BLaER1 treated with 17β-estradiol and CSF1 and Interleukin-3, amounts not matched to agents 10 nM and 100 nM (cell line): ENCODE measurements around the gene JADE2.

Experiments
- H3K27ac ChIP-seq, 11 experiments: shearing (Covaris generic); formaldehyde crosslinking; 2 replicates each; pipeline ENCODE4 v1.8.1; 2022
- H3K27me3 ChIP-seq, 11 experiments: shearing (Covaris generic); formaldehyde crosslinking; 2 replicates each; pipeline ENCODE4 v1.8.1; 2022
- H3K36me3 ChIP-seq, 11 experiments: shearing (Covaris generic); formaldehyde crosslinking; 2 replicates each; pipeline ENCODE4 v1.8.1; 2022
- H3K4me1 ChIP-seq, 10 experiments: shearing (Covaris generic); formaldehyde crosslinking; 2 replicates each; pipeline ENCODE4 v1.8.1; 2022
- H3K4me2 ChIP-seq, 11 experiments: shearing (Covaris generic); formaldehyde crosslinking; 2 replicates each; pipeline ENCODE4 v1.8.1; 2022
- H3K4me3 ChIP-seq, 10 experiments: shearing (Covaris generic); formaldehyde crosslinking; 2 replicates each; pipeline ENCODE4 v1.8.1; 2022
- H3K9ac ChIP-seq, 11 experiments: shearing (Covaris generic); formaldehyde crosslinking; 2 replicates each; pipeline ENCODE4 v1.8.1; 2022
- H3K9me3 ChIP-seq, 11 experiments: shearing (Covaris generic); formaldehyde crosslinking; replicated peaks in 1 of 11; 2 replicates each; pipeline ENCODE4 v1.8.1; 2022
- H4K20me1 ChIP-seq, 11 experiments: shearing (Covaris generic); formaldehyde crosslinking; 2 replicates each; pipeline ENCODE4 v1.8.1; 2022
- Cebpa-rat ChIP-seq, 11 experiments: shearing (Covaris generic); IDR thresholded peaks; 2 replicates each; pipeline ENCODE4 v1.8.1; 2022

JADE2 gene

GRCh38 chr5:134506054-134507039 is 19.1 kb upstream of the JADE2 start:
- no peak for TF ChIP-seq Cebpa-rat (IDR thresholded peaks at IDR 0.05)
- H3K4me2 ChIP-seq, result peak overlapping the region; percentile 38 to 94 (median 87); a peak in 21 of 22 replicates
- no peaks in the 10 kb centered on the region for H3K36me3 ChIP-seq
- peaks cover 52 to 75% (median 59%) of the 10 kb centered on the region in 10 experiments for H3K4me1 ChIP-seq
- peaks cover 0 to 4% (median 0%) of the 10 kb centered on the region in 11 experiments; a peak in 1 of 22 replicates for H3K27me3 ChIP-seq
- no peaks in the 10 kb centered on the region for H4K20me1 ChIP-seq
- no peak overlapping the region for H3K9ac ChIP-seq
- H3K9me3 ChIP-seq, result no peaks in the 10 kb centered on the region
- no peak overlapping the region for H3K4me3 ChIP-seq
- no peak overlapping the region for H3K27ac ChIP-seq

- no peak for TF ChIP-seq Cebpa-rat (IDR thresholded peaks at IDR 0.05)
- Histone ChIP-seq H3K27me3 (no peaks in the 10 kb centered on the region; a peak in 1 of 22 replicates), H3K4me2 (no peak overlapping the region), H3K4me3 (no peak overlapping the region), H3K9ac (no peak overlapping the region), H3K27ac (no peak overlapping the region), H3K9me3 (no peaks in the 10 kb centered on the region), H3K4me1 (peaks cover 41 to 67% (median 51%) of the 10 kb centered on the region in 10 experiments), H3K36me3 (no peaks in the 10 kb centered on the region), H4K20me1 (no peaks in the 10 kb centered on the region)
These were observed 18.0 kb upstream of the JADE2 start for GRCh38 chr5:134507452-134507851.

DNA sequence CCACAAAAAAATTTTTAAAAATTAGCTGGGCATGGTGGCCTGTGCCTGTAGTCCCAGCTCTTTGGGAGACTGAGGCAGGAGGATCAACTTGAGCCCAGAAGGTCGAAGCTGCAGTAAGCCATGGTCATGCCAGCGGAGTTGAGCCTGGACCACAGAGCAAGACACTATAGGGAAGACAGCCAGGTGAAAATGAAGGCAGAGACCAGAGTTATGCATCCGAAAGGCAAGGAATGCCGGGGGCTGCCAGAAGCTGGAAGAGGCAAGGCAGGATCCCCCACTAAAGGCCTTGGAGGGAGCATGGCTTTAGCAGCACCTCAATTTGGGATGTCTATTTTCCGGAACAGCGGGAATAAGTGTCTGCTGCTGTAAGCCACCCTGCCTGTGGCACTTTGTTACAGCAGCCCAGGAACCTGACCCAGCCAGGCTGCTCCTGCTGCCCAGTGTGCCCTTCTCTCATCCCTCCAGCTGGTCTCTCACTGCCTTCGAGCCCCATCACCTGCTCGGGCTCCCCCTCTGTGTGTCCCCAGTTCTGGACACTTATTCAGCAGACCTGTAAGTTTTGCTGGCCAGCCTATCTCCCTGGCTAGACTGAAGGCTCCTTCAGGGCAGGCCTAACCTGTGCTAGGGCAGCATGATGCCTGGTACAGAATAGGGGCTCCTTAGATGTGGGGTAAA is 16.8 kb upstream of the JADE2 start:
- peak overlapping the region in 5 of 11 experiments; percentile 3 to 39 (median 12); a peak in 5 of 22 replicates for H3K4me2 ChIP-seq
- no peak for TF ChIP-seq Cebpa-rat (IDR thresholded peaks at IDR 0.05)
- H3K4me1 ChIP-seq, result peaks cover 29 to 58% (median 44%) of the 10 kb centered on the region in 10 experiments
- H3K27ac ChIP-seq, result no peak overlapping the region
- H3K36me3 ChIP-seq, result no peaks in the 10 kb centered on the region
- H4K20me1 ChIP-seq, result no peaks in the 10 kb centered on the region
- H3K27me3 ChIP-seq, result no peaks in the 10 kb centered on the region; a peak in 1 of 22 replicates
- no peak overlapping the region for H3K9ac ChIP-seq
- no peak overlapping the region for H3K4me3 ChIP-seq
- no peaks in the 10 kb centered on the region for H3K9me3 ChIP-seq

DNA sequence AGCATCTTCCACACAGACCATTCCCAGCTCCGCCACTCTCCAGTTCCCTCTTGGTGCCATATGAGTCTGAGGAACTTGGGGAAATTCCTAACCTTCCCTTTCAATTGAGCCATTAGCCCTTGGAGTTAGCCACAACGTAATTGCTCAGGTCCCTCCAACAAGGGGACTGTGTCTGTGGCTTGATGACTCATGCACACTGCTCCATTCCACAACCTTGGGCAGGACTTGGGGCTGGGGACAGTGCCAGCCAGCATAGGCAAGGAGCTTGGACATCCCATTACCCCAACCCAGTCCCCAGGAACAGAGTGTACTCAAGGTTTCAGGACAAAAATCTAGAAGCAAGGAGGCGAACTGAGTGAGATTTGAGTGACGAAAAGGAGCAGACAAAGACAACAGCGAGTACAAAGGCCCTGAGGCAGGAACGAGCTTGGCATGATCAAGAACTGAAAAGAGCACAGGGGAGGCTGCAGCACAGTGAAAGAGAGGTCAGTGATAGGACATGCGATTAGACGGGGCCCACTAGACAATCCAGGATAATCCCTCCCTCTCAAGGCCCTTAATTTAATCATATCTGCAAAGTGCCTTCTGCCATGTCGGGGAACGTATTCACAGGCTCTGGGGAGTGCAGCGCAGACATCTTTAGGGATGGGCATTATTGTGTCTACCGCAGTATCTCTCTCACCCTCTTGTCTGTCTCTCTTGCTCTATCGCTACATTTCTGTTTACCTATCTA is 16.0 kb upstream of the JADE2 start:
- Histone ChIP-seq H3K27me3 (no peaks in the 10 kb centered on the region; a peak in 1 of 22 replicates), H3K9me3 (no peaks in the 10 kb centered on the region), H4K20me1 (no peaks in the 10 kb centered on the region), H3K27ac (no peak overlapping the region), H3K36me3 (no peaks in the 10 kb centered on the region), H3K4me2 (peak overlapping the region in 5 of 11 experiments; percentile 3 to 39 (median 12); a peak in 6 of 22 replicates), H3K4me1 (peaks cover 21 to 54% (median 38%) of the 10 kb centered on the region in 10 experiments), H3K9ac (no peak overlapping the region), H3K4me3 (no peak overlapping the region)
- no peak for TF ChIP-seq Cebpa-rat (IDR thresholded peaks at IDR 0.05)

- H3K9me3 ChIP-seq, result no peaks in the 10 kb centered on the region
- H3K9ac ChIP-seq, result no peak overlapping the region
- TF ChIP-seq Cebpa-rat (IDR thresholded peaks at IDR 0.05), result no peak
- H4K20me1 ChIP-seq, result no peaks in the 10 kb centered on the region
- peaks cover 4 to 38% (median 22%) of the 10 kb centered on the region in 10 experiments for H3K4me1 ChIP-seq
- H3K27ac ChIP-seq, result no peak overlapping the region
- no peak overlapping the region for H3K4me3 ChIP-seq
- no peaks in the 10 kb centered on the region for H3K27me3 ChIP-seq
- 0 out of 22 replicates have a peak overlapping the region, but pooled peaks of 2 of the 11 experiments have one; percentile 1 to 21 for H3K4me2 ChIP-seq
- H3K36me3 ChIP-seq, result no peaks in the 10 kb centered on the region
These were observed 14.3 kb upstream of the JADE2 start for GRCh38 chr5:134510970-134511795.

GRCh38 chr5:134511796-134512660 is 13.4 kb upstream of the JADE2 start:
- Histone ChIP-seq H3K9me3 (no peaks in the 10 kb centered on the region), H3K4me3 (no peak overlapping the region), H3K9ac (no peak overlapping the region), H3K27me3 (no peaks in the 10 kb centered on the region), H3K27ac (peak overlapping the region in 1 of 11 experiments; percentile 15; a peak in 1 of 22 replicates), H3K36me3 (no peaks in the 10 kb centered on the region), H3K4me2 (peak overlapping the region in 4 of 11 experiments; percentile 2 to 12 (median 5); a peak in 2 of 22 replicates), H4K20me1 (no peaks in the 10 kb centered on the region), H3K4me1 (peaks cover 0 to 32% (median 17%) of the 10 kb centered on the region in 10 experiments; a peak in 14 of 20 replicates)
- no peak for TF ChIP-seq Cebpa-rat (IDR thresholded peaks at IDR 0.05)

DNA sequence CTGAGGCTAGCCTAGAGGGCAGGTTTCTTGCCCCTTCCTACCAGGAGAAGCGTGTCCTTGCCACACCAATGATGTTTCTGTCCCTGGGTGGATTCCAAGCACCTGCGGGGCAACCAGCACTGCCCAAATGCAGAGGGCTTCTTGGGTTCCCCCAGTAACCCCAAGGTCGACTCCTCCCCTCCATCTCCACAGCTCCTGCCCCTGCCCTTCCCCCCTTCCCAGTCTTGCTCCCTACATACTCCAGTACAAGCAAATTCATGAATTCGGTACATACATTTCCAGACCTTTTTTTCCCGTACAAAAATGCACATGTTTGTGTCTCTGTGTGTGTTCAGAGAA is 12.8 kb upstream of the JADE2 start:
- TF ChIP-seq Cebpa-rat (IDR thresholded peaks at IDR 0.05), result no peak
- peak overlapping the region in 1 of 11 experiments; percentile 15; a peak in 1 of 22 replicates for H3K27ac ChIP-seq
- no peak overlapping the region for H3K4me3 ChIP-seq
- H3K36me3 ChIP-seq, result no peaks in the 10 kb centered on the region
- peak overlapping the region in 4 of 11 experiments; percentile 0 to 12 (median 2); a peak in 1 of 22 replicates for H3K4me2 ChIP-seq
- H3K4me1 ChIP-seq, result peaks cover 0 to 30% (median 17%) of the 10 kb centered on the region in 10 experiments; a peak in 14 of 20 replicates
- H3K9ac ChIP-seq, result no peak overlapping the region
- H4K20me1 ChIP-seq, result no peaks in the 10 kb centered on the region
- no peaks in the 10 kb centered on the region for H3K27me3 ChIP-seq
- H3K9me3 ChIP-seq, result no peaks in the 10 kb centered on the region
